Hindlimb muscle (tissue), 1 donor: Measurements from ENCODE around the gene OCIAD1. TPM values are rescaled to one million over a fixed set of nuclear protein-coding genes. Genes with fewer than 3 reads are reported as not detected.

Experiments used
- DNase-seq: peaks from one replicate; pipeline ENCODE4 v3.0.0-alpha.2; 2013
- polyA plus RNA-seq: library from polyadenylated mRNA; unstranded; fragments of 120-200 nt; gene quantifications from one replicate; pipeline ENCODE4 v1.2.1, GENCODE V29; 2013; ENCODE audit not compliant: insufficient read length

OCIAD1 gene
- polyA plus RNA-seq, 1 donor, result 211 TPM

GRCh38 chr4:48896845-48897244, 66.0 kb downstream of the OCIAD1 start:
- no peak for DNase-seq

DNA sequence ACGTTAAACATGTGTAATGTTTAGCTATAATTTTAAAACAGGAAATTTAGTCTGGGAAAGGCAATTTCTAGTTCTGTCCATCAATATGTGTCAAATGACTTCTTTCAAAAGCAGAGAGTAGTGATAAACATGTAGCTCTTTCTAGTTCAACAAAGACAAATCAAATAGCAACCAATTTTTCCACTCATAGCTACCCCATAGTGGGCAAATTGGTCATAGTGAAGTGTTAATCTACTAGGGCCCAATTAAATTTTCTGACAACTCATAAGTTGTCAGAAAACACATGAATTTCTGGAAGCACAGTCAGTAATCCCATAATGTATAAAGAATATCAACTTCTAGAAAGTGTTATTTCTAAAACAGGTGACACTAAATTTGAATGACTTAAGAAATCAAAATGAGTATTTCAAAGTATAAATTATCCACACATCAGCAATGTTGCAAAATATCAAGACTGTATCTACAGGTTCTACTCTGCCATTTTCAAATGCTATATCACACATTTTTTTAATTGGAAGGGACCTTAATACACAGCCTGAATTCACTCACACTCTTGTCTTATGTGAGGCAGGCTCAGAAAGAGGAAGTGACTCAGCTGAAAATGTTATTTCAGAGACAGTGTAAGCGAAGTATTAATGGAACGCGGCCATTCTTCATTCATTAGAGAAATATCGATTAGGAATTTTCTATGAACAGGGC, 68.0 kb downstream of the OCIAD1 start:
- no peak for DNase-seq

- no peak for DNase-seq
Observed at GRCh38 chr4:48899432-48899749, 68.5 kb downstream of the OCIAD1 start.

- DNase-seq, result no peak
Observed at GRCh38 chr4:48899950-48900349, 69.1 kb downstream of the OCIAD1 start.

GRCh38 chr4:48901196-48901595, 70.3 kb downstream of the OCIAD1 start:
- no peak for DNase-seq

DNA sequence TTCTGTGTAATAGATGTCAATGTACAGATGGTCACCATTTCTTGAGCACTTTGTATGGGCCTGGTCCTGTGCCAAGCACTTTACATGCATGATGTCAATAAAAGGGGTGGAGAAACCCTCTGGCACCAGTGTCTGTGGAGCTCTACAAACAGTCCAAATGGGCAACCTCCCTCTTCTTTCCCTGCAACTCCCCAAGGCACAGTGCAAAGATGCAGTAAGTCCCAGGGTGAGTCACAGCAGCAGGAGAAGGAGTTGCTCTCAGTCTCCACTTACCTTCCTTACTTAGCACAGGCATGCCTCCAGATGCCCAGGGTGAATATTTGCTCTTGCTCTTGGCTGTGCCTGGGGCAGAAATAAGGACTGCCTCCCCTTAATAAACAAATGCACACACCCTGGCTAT, 71.4 kb downstream of the OCIAD1 start:
- DNase-seq, result no peak

DNA sequence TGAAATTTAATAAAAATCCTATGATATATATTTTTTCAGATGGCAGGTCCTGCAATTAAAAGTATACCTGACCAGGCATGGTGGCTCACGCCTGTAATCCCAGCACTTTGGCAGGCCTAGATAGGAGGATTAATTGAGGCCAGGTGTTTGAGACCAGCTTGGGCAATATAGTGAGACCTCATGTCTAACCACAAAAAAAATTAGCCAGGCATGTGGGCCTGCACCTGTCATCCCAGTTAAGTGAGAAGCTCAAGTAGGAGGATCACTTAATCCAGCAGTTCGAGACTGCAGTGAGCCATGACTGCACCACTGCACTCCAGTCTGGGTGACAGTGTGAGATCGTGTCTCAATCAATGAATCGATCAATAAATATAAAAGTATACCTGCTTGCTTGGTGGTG, 73.2 kb downstream of the OCIAD1 start:
- no peak for DNase-seq

DNA sequence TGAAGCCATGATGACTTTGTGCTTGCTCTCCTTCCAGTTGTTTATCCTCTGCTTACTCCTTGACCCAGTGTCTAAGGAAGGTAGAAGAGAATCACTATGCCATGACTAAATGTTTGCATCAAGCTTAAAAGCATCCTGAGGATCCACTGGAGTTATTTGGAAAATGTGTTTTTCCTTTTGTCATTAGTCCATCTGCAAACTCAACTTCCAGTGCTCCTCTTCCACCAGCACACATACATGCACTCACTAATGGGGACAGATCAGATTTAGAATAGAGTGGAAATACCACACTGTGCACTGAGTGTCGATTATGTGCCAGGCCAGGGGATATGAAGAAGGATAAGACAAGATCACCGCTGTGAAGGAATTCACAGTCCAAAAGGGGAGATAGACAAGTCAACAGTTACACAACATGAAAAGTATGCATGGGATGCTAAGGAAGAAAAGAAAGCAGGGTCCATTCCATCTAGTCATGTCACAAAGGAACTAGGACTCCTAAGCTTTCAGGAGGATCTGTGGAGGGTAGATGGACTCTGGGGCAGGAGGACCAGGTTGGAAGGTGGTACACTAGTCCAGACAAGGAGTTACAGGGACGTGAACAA, 73.8 kb downstream of the OCIAD1 start:
- DNase-seq, result no peak

DNA sequence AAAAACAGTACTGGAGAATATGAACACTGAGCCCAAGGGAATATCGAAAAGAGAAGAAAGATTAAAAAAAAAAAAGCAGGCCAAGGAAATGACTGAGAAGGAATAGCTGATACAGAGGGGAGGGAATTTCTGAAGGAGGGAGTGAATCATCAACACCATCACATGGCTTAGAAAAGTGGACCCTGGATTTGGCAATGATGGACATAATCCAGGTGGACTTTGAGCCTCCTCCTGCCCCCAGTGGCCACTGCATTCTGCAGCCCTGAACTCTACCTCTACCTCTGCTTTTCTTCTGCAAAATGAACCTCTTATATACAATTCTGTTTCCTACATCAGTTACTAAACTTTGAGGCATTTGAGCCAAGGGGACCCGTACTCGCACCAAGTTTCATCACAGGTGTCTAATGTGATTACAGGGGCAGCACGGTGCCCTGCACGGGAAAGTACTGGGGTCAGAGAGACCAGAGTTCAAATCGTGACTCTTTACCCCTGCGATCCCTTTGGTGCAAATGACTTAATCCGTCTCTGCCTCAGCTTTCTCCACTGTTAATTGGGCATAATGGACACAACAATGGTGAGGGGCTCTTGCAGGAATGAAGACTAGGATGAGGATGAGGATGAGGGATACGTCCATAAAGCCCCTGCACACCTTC, 74.6 kb downstream of the OCIAD1 start:
- no peak for DNase-seq

DNA sequence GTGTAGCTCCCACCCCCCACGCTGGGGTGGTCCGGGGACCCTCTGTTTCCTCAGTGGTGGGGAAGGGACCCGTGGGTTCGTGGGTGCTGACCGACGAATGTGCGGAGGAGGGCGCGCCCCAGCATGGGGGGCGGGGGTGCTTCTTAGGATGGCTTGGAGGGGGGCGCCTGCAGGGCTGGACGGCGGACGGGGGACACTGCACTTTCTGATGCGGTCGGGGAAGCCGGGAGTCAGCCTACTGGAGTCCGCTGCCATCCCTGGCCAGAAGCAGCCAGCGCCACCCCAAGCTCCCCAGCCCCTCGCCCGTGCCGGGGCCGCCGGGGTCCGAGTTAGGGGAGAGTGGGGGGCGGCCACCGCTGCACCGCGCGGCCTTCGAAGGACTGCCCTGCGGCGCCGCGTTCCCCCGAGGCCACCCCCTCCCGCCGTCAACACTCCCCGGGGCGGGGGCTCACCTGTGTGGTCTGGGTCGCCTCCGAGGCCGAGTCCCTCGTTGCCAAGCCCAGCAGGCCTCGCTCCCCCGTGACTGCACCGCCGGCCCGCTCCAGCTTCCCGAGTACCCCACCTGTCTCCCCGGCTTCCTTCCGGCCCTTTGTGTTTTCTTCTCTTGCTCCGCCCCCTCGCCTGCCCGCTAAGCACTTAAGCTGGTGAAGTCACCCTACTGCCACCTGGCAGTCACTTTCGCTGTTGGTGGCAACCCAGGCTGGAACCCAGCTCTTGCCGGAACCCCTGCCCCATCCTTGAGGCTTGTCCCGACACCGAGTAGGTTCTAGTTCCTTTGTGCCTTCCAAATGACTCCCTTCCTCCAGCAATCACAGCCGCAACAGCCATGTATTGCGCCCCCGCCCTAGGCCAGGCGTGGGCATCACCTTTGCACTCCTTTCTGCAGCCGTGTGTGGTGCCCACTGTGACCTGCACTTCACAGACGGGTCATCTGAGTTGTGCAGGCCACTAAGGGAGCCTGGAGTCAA, 75.6 kb downstream of the OCIAD1 start, which contains the start of gene OCIAD2:
OCIAD2 (minus strand) TSS at position 569 of the 968 bp plus-strand sequence. CDS start 2,225 bp downstream, outside the sequence.
- DNase-seq, result peak; percentile 28

DNA sequence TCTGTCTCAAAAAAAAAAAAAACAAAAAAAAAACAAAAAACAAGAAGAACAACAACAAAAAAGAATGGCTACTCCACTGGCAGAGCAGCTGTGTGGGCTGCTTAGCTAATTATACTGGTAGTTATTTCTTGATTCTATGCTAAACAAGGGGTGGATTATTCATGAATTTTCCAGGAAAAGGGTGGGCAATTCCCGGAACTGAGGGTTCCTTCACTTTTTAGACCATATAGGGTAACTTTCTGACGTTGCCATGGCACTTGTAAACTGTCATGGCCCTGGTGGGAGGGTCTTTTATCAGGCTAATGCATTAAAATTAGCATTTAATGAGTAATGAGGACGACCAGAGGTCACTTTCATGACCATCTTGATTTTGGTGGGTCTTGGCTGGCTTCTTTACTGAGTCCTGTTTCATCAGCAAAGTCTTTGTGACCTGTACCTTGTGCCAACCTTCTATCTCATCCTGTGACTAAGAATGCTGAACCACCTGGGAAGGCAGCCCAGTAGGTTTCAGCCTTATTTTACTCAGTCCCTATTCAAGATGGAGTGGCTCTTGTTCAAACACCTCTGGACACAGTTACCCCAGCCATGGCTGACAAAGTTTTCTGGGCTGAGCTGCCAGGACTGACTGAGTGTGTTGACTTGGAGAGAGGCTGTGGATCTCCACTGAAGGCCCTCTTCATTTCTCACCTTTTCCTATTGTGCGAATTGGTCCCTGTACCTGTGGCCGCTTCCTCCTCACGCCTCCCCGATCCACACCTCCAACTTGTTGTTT, 77.0 kb downstream of the OCIAD1 start:
- DNase-seq, result no peak

GRCh38 chr4:48908687-48909086, 77.8 kb downstream of the OCIAD1 start:
- no peak for DNase-seq

DNA sequence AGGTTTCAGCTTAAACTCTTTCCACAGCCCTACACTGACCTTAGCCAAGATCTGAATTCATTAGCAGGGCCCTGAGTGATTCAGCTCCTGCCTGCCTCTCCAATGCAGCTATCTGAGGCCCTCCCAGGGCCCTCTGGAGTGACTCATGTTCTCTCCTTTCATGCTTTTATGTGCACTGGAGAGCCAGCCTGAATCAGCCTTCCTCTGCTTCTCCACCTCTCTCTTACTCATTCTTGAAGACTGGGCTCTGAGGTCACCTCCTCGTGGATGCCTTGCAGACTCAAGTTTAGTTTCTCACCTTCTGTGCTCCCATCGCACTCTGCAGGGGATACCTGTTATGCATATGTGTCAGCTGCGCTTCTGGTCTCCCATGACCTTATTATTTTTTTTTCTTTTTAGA, 78.8 kb downstream of the OCIAD1 start:
- no peak for DNase-seq

- no peak for DNase-seq
Observed at GRCh38 chr4:48910511-48910910, 79.6 kb downstream of the OCIAD1 start.

Other genes with a start within 250 kb of the OCIAD1 start
- gene FRYL, start 50.8 kb upstream of the OCIAD1 start, polyA plus RNA-seq, result 25.6 TPM
- 24.6 TPM for gene OCIAD2, start 75.7 kb downstream of the OCIAD1 start, polyA plus RNA-seq
- 0.12 TPM for gene CWH43, start 155.2 kb downstream of the OCIAD1 start, polyA plus RNA-seq